ENCODE results near the gene VWA8. TPM values are rescaled to one million over a fixed set of nuclear protein-coding genes. Genes with fewer than 3 reads are reported as not detected.

VWA8 gene
- total and polyA plus RNA-seq, 2 of the 8 experiments (the other 6 are each of a cell fraction or from before 2014, with no cell fraction given), result 5.9 to 19.6 TPM

GRCh38 chr13:41641961-41642360, 318.9 kb downstream of the VWA8 start:
- no peak overlapping the region for H2BK12ac ChIP-seq (ENCODE audit: low read depth, low read length)
- H3K14ac ChIP-seq (ENCODE audit: insufficient read length), result no peak overlapping the region
- no peaks in the 10 kb centered on the region for H3K27me3 ChIP-seq (replicated peaks in 1 of 4; ENCODE audit: control insufficient read depth in 3 of 4, extremely low read depth in 1 of 4, insufficient read depth in 3 of 4, low read length in 3 of 4)
- no peak overlapping the region for H2BK120ac ChIP-seq (replicated peaks; ENCODE audit: low read depth, low read length)
- H3K9me3 ChIP-seq (ENCODE audit: insufficient read depth in 2 of 2, low read depth in 1 of 2, low read length in 1 of 2), result no peaks in the 10 kb centered on the region
- no peak overlapping the region for H2BK15ac ChIP-seq (ENCODE audit: low read length)
- DNase-seq (ENCODE audit: low read depth in 1 of 2, low spot score in 2 of 2), result no peak
- WGBS, 2 experiments (ENCODE audit: extremely low coverage in 1 of 2, insufficient coverage in 1 of 2, insufficient read length in 1 of 2, insufficient replicate concordance in 2 of 2, low coverage in 1 of 2, low lambda C conversion rate in 2 of 2, missing lambda C conversion rate in 1 of 2), result 94% methylated on average over 4 of the region's 4 CpGs; no CpG with 5 or more reads in 1 of the 2 experiments
- no peak overlapping the region for H4K8ac ChIP-seq (ENCODE audit: extremely low read depth, insufficient read depth, low read length)
- H3K23ac ChIP-seq (ENCODE audit: insufficient read length), result no peak overlapping the region
- no peaks in the 10 kb centered on the region for H3K23me2 ChIP-seq (ENCODE audit: low read depth, low read length)
- no peaks in the 10 kb centered on the region for H3K4me1 ChIP-seq (replicated peaks in 1 of 4; ENCODE audit: control insufficient read depth in 3 of 4, insufficient read depth in 4 of 4, low read length in 3 of 4)
- H2BK20ac ChIP-seq (ENCODE audit: low read length), result no peak overlapping the region
- no peak overlapping the region for H3K56ac ChIP-seq (replicated peaks; ENCODE audit: insufficient read length, low read depth, low read length)
- H3K27ac ChIP-seq (ENCODE audit: low read depth, low read length), result no peak overlapping the region
- H3K79me2 ChIP-seq (ENCODE audit: control insufficient read depth in 1 of 2, insufficient read depth in 2 of 2, low read length in 2 of 2), result no peaks in the 10 kb centered on the region
- no peak overlapping the region for H4K91ac ChIP-seq (replicated peaks; ENCODE audit: insufficient read length, low read length)
- H3K9ac ChIP-seq (replicated peaks in 1 of 4; ENCODE audit: extremely low read depth in 1 of 4, low read depth in 3 of 4, low read length in 3 of 4), result no peak overlapping the region
- H4K20me1 ChIP-seq (replicated peaks in 1 of 2; ENCODE audit: control insufficient read depth in 1 of 2, insufficient read depth in 2 of 2, low read length in 2 of 2), result no peaks in the 10 kb centered on the region
- no peaks in the 10 kb centered on the region for H3K36me3 ChIP-seq (ENCODE audit: control insufficient read depth in 2 of 4, insufficient read depth in 4 of 4, low read length in 3 of 4)
- H3K79me1 ChIP-seq (ENCODE audit: low read depth, low read length), result no peaks in the 10 kb centered on the region
- no peak for FAIRE-seq
- no peak overlapping the region for H3K4ac ChIP-seq (replicated peaks; ENCODE audit: insufficient read length, low read depth, low read length)
- ChIA-PET CTCF (ENCODE audit: partially characterized antibody) (no interaction called here), POLR2A (ENCODE audit: partially characterized antibody) (no interaction called here)
- no peak overlapping the region for H3K4me3 ChIP-seq (ENCODE audit: extremely low read depth in 1 of 4, insufficient read depth in 2 of 4, low read depth in 3 of 4, low read length in 4 of 4)
- H2AK5ac ChIP-seq (ENCODE audit: low read depth, low read length), result no peak overlapping the region
- H3K4me2 ChIP-seq (ENCODE audit: insufficient read depth in 1 of 2, low read depth in 2 of 2, low read length in 2 of 2), result no peak overlapping the region
- H4K5ac ChIP-seq (ENCODE audit: insufficient read length, low read depth, low read length), result no peak overlapping the region
- no peak overlapping the region for H3K18ac ChIP-seq (ENCODE audit: extremely low read depth, low read length)
- H2AFZ ChIP-seq (ENCODE audit: low read length), result no peak overlapping the region
- H2BK5ac ChIP-seq (ENCODE audit: low read depth, low read length), result no peak overlapping the region
- TF ChIP-seq ATF3 (IDR thresholded peaks at IDR 0.05; ENCODE audit: insufficient read depth, low read depth, low read length) (no peak), GABPA (IDR thresholded peaks at IDR 0.05; ENCODE audit: borderline replicate concordance, insufficient read depth, low read length) (no peak), GTF2F1 (IDR thresholded peaks at IDR 0.05; ENCODE audit: borderline replicate concordance, low read depth, low read length) (no peak), SP4 (IDR thresholded peaks at IDR 0.05; ENCODE audit: low read length) (no peak), KDM4A (IDR thresholded peaks at IDR 0.05; ENCODE audit: low read depth, low read length, severe bottlenecking) (no peak)
